ENCODE data around the gene LRRC71.

DNA sequence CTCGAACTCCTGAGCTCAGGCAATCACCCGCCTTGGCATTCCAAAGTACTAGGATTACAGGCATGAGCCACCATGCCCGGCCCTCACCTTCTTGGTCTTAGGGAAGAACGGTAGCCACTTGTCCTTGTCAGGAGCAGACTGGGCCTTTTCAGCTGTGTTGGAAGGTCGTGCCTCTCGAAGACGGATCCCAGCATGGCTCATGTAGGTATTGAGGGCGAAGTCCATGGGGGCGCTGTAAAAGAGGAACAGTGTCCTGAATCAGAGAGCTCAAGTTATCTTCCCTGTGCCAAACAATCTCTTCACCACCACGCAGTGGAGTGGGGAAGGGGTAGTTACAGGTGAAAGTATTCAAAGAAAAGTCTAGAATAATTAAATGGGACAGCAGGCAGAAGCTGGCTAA lies 35.9 kb downstream of the LRRC71 start:
- TF ChIP-seq BHLHE40 (IDR thresholded peaks at IDR 0.05; ENCODE audit: low read length) (no peak), FOXM1 (CRISPR knock-in tag; IDR thresholded peaks at IDR 0.05) (no peak)
- TF ChIP-seq, protein P1, sequence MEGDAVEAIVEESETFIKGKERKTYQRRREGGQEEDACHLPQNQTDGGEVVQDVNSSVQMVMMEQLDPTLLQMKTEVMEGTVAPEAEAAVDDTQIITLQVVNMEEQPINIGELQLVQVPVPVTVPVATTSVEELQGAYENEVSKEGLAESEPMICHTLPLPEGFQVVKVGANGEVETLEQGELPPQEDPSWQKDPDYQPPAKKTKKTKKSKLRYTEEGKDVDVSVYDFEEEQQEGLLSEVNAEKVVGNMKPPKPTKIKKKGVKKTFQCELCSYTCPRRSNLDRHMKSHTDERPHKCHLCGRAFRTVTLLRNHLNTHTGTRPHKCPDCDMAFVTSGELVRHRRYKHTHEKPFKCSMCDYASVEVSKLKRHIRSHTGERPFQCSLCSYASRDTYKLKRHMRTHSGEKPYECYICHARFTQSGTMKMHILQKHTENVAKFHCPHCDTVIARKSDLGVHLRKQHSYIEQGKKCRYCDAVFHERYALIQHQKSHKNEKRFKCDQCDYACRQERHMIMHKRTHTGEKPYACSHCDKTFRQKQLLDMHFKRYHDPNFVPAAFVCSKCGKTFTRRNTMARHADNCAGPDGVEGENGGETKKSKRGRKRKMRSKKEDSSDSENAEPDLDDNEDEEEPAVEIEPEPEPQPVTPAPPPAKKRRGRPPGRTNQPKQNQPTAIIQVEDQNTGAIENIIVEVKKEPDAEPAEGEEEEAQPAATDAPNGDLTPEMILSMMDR (CRISPR knock-in tag; IDR thresholded peaks at IDR 0.05): no peak
- TF ChIP-seq, protein P2, sequence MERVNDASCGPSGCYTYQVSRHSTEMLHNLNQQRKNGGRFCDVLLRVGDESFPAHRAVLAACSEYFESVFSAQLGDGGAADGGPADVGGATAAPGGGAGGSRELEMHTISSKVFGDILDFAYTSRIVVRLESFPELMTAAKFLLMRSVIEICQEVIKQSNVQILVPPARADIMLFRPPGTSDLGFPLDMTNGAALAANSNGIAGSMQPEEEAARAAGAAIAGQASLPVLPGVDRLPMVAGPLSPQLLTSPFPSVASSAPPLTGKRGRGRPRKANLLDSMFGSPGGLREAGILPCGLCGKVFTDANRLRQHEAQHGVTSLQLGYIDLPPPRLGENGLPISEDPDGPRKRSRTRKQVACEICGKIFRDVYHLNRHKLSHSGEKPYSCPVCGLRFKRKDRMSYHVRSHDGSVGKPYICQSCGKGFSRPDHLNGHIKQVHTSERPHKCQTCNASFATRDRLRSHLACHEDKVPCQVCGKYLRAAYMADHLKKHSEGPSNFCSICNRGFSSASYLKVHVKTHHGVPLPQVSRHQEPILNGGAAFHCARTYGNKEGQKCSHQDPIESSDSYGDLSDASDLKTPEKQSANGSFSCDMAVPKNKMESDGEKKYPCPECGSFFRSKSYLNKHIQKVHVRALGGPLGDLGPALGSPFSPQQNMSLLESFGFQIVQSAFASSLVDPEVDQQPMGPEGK (CRISPR knock-in tag; IDR thresholded peaks at IDR 0.05): no peak

Data from HepG2 (cell line).